ENCODE measurements around the gene PERCC1. TPM values are rescaled to one million over a fixed set of nuclear protein-coding genes. Genes with fewer than 3 reads are reported as not detected.

PERCC1 gene
- total RNA-seq, 1 donor from 2014 or later, result not detected

DNA sequence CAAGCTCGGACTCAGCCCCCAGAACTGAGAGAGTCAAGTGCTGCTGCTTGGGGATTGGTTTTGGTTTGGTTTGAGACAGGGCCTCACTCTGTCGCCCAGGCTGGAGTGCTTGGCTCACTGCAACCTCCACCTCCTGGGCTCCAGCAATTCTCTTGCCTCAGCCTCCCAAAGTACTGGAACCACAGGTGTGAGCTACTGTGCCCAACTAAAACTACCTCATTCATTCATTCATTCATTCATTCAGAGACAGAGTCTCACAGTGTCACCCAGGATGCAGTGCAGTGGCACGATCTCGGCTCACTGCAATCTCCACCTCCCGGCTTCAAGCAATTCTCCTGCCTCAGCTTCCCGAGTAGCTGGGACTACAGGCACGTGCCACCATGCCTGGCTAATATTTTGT is 41.1 kb upstream of the PERCC1 start:
- TF ChIP-seq, protein P1, sequence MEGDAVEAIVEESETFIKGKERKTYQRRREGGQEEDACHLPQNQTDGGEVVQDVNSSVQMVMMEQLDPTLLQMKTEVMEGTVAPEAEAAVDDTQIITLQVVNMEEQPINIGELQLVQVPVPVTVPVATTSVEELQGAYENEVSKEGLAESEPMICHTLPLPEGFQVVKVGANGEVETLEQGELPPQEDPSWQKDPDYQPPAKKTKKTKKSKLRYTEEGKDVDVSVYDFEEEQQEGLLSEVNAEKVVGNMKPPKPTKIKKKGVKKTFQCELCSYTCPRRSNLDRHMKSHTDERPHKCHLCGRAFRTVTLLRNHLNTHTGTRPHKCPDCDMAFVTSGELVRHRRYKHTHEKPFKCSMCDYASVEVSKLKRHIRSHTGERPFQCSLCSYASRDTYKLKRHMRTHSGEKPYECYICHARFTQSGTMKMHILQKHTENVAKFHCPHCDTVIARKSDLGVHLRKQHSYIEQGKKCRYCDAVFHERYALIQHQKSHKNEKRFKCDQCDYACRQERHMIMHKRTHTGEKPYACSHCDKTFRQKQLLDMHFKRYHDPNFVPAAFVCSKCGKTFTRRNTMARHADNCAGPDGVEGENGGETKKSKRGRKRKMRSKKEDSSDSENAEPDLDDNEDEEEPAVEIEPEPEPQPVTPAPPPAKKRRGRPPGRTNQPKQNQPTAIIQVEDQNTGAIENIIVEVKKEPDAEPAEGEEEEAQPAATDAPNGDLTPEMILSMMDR (IDR thresholded peaks at IDR 0.05; ENCODE audit: insufficient read depth, low read length, poor library complexity, severe bottlenecking), result no peak
- no peak for DNase-seq (ENCODE audit: low read depth)
- H3K36me3 ChIP-seq (ENCODE audit: control insufficient read depth, insufficient read depth, low read length), result no peaks in the 10 kb centered on the region
- H3K27me3 ChIP-seq (ENCODE audit: control insufficient read depth, insufficient read depth, low read length), result no peaks in the 10 kb centered on the region
- H3K4me3 ChIP-seq (ENCODE audit: low read depth, low read length), result no peak overlapping the region

DNA sequence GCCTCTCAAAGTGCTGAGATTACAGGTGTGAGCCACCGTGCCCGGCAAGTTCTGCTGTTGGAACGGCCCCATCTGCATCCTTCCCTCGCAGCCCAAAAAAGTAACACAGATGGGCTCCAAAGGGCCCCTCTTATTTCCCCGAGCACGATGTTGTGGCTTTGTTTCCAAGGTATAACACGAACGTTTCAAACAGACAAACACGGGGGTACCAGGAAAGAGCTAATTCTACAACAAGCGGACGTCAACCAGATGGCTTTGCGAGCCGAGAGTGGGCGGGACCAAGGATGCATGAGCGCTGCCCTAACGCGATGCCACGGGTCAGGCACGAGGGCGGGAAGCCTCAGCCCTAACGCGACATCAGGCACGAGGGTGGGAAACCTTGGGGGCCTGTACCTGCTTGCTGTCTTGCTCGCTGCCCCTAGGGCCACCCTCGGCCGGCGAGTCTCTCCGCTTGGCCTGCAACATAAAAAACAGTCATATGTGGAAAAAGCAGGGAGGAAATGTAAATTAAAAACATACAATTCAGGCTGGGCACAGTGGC is 40.6 kb upstream of the PERCC1 start:
- TF ChIP-seq, protein P1 (IDR thresholded peaks at IDR 0.05; ENCODE audit: insufficient read depth, low read length, poor library complexity, severe bottlenecking), result no peak
- Histone ChIP-seq H3K36me3 (ENCODE audit: control insufficient read depth, insufficient read depth, low read length) (no peaks in the 10 kb centered on the region), H3K27me3 (ENCODE audit: control insufficient read depth, insufficient read depth, low read length) (no peaks in the 10 kb centered on the region), H3K4me3 (ENCODE audit: low read depth, low read length) (no peak overlapping the region)
- DNase-seq (ENCODE audit: low read depth), result no peak

DNA sequence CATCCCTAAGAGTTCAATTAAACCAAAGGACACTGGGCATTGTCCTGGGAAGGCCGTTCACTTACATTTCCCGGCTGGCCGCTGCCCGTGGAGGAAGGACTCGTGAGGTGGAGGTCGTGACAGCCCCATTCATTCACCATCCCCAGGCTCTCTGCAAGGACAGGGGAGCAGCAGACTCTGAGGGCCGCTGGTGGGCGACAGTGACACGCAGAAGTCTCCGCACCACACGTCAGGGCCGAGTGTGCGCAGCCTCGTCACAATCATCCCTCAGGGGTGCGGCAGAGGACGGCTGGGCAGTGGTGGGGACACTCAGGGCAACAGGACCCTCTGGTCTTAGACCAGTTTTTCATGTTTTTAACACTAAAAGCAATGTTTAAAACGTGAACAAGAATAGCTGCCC is 38.1 kb upstream of the PERCC1 start:
- Histone ChIP-seq H3K27me3 (ENCODE audit: control insufficient read depth, insufficient read depth, low read length) (no peaks in the 10 kb centered on the region), H3K36me3 (ENCODE audit: control insufficient read depth, insufficient read depth, low read length) (no peaks in the 10 kb centered on the region), H3K4me3 (ENCODE audit: low read depth, low read length) (no peak overlapping the region)
- no peak for DNase-seq (ENCODE audit: low read depth)
- TF ChIP-seq, protein P1 (IDR thresholded peaks at IDR 0.05; ENCODE audit: insufficient read depth, low read length, poor library complexity, severe bottlenecking), result no peak

DNA sequence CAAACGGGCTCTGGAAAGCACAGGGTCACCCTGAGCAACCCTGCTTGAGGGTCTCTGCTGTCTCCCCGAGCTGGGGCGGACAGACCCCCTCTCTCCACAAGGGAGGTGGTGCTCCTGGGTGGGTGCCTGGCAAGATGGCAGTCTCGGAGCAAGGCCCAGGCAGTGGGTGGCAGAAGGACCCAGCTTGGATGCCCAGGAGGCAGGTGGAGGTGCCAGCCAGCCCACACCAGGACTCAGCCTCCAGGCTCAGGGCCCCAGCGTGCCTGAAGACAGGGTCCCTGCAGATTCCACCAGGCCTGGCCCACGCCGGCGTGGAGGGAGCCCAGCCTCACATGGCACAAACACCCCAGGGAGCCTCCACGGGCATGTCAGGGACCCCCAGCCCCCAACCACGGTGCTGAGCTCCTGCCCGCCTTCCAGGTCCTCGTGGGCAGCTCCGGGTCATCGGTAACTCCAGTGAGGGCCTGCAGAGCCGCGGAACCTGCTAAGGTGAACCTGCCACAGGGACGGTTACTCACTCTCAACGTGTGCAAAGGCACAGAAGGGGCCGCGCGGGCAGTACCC is 37.2 kb upstream of the PERCC1 start:
- no peak for DNase-seq (ENCODE audit: low read depth)
- TF ChIP-seq, protein P1 (IDR thresholded peaks at IDR 0.05; ENCODE audit: insufficient read depth, low read length, poor library complexity, severe bottlenecking), result no peak
- Histone ChIP-seq H3K36me3 (ENCODE audit: control insufficient read depth, insufficient read depth, low read length) (no peaks in the 10 kb centered on the region), H3K4me3 (ENCODE audit: low read depth, low read length) (no peak overlapping the region), H3K27me3 (ENCODE audit: control insufficient read depth, insufficient read depth, low read length) (no peaks in the 10 kb centered on the region)

DNA sequence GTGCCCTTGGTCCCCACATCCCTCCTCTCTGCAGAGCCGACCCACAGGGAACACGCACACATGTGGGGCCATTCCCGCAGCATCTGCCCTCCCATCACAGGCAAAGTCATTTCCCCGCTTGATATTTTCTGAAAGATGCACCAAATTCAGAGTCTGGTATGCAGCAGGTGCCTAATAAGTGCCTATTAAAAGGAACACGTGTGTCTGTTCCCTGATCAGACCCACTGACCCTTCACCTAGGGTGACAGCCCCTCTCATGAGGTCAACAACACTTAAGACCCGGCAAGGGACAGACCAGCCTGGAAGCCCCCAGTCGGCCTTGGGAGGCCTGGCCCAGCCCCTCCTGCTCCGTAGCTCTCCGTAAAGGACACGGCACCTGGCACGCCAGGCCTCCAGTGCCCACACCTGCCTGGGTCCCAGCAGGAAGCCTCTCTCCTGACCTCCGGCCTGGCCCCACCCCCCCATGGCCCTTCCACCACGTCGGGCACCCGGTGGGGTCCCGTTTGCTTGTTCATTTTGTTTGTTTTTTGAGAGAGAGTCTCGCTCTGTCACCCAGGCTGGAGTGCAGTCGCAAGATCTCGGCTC is 36.4 kb upstream of the PERCC1 start:
- no peaks in the 10 kb centered on the region for H3K27me3 ChIP-seq (ENCODE audit: control insufficient read depth, insufficient read depth, low read length)
- TF ChIP-seq, protein P1 (IDR thresholded peaks at IDR 0.05; ENCODE audit: insufficient read depth, low read length, poor library complexity, severe bottlenecking), result no peak
- no peak overlapping the region for H3K4me3 ChIP-seq (ENCODE audit: low read depth, low read length)

More for the DNA sequence above, 36.4 kb upstream of the PERCC1 start:
- no peaks in the 10 kb centered on the region for H3K36me3 ChIP-seq (ENCODE audit: control insufficient read depth, insufficient read depth, low read length)
- no peak for DNase-seq (ENCODE audit: low read depth)

Measured in kidney epithelial cell (primary cell).